ENCODE data around the gene CLDN1.

- TF ChIP-seq CTCF (IDR thresholded peaks at IDR 0.05; ENCODE audit: low read length), result no peak
- no peak for TF ChIP-seq EZH2 (IDR thresholded peaks at IDR 0.05; ENCODE audit: borderline replicate concordance, low read length)
These were observed 40.0 kb upstream of the CLDN1 start for GRCh38 chr3:190362258-190362657.
